ENCODE measurements around the gene MLPH.

- TF ChIP-seq POLR2A (IDR thresholded peaks at IDR 0.05): no peak
- TF ChIP-seq CTCF (IDR thresholded peaks at IDR 0.05): no peak
- no peak for TF ChIP-seq EP300 (IDR thresholded peaks at IDR 0.05)
These were observed 55.1 kb downstream of the MLPH start for GRCh38 chr2:237542001-237542704.
